Endothelial cell of umbilical vein (primary cell): ENCODE measurements around the gene AOC2. TPM values are rescaled to one million over a fixed set of nuclear protein-coding genes. Genes with fewer than 3 reads are reported as not detected.

Experiments used
- BruUV-seq: library from RNA; stranded (reverse); fragments of 400-500 nt; replicated peaks from 2 replicates; lab custom pipeline; 2021; lab: Mats Ljungman, UMichigan
- CTCF ChIA-PET: fragments of 300-600, 350-600 bp; sonication (Branson Sonifier 250); formaldehyde crosslinking; loops from one replicate; lab custom pipeline; 2021; ENCODE audit warnings: antibody characterized with exemption, inconsistent platforms; lab: Charles Lee
- POLR2A ChIA-PET: fragments of 300-600, 350-600 bp; sonication (Branson Sonifier 250); formaldehyde crosslinking; loops from one replicate; lab custom pipeline; 2021; ENCODE audit warnings: antibody characterized with exemption, inconsistent platforms; lab: Charles Lee
- DNase-seq: peaks from one replicate; pipeline ENCODE4 v3.0.0-alpha.2; 2011; ENCODE audit warnings: low read depth, low spot score
- FAIRE-seq: peaks from 2 replicates; lab custom pipeline; 2011; peaks lifted over from hg19 to GRCh38; lab: Jason Lieb, UNC
- H2AFZ ChIP-seq: 2 replicates; pipeline ENCODE4 v1.6.0; 2012; ENCODE audit warnings: low read depth, low read length, control low read depth, inconsistent platforms
- H3K27ac ChIP-seq: 2 replicates; pipeline ENCODE4 v1.5.1; 2011; ENCODE audit warnings: low read depth, mild to moderate bottlenecking, control low read depth, low read length, moderate library complexity; ENCODE audit not compliant: insufficient read depth
- H3K27me3 ChIP-seq, 2 experiments: 2 replicates each; pipeline versions ENCODE4 v1.6.0 to v1.6.1; 2011; ENCODE audit warnings: low read length in 2 of 2, mixed read lengths in 1 of 2; ENCODE audit not compliant: control insufficient read depth in 2 of 2, insufficient read depth in 2 of 2
- H3K36me3 ChIP-seq, 2 experiments: 2 replicates in 1 of 2; 3 replicates in 1 of 2; pipeline ENCODE4 v1.5.1; 2011; ENCODE audit warnings: low read length in 2 of 2, mild to moderate bottlenecking in 1 of 2, moderate library complexity in 1 of 2; ENCODE audit not compliant: control insufficient read depth in 2 of 2, insufficient read depth in 2 of 2; ENCODE audit errors: extremely low read depth in 1 of 2
- H3K4me1 ChIP-seq: 3 replicates; pipeline ENCODE4 v1.5.1; 2011; ENCODE audit warnings: mild to moderate bottlenecking, low read length; ENCODE audit not compliant: control insufficient read depth, insufficient read depth; ENCODE audit errors: extremely low read depth
- H3K4me2 ChIP-seq: 2 replicates; pipeline ENCODE4 v1.6.1; 2011; ENCODE audit warnings: low read length, control low read depth, mixed read lengths; ENCODE audit not compliant: insufficient read depth
- H3K4me3 ChIP-seq, 3 experiments: fragments of 200-600 bp in 1 of 3; sonication (generic), shearing (Covaris generic) in 1 of 3; replicated peaks in 1 of 3; 2 replicates each; pipeline ENCODE4 v1.5.1; 2011 to 2016; ENCODE audit warnings: control low read depth in 3 of 3, low read length in 3 of 3, mild to moderate bottlenecking in 2 of 3, inconsistent platforms in 1 of 3, low read depth in 1 of 3, moderate library complexity in 1 of 3; ENCODE audit not compliant: insufficient read depth in 1 of 3
- H3K79me2 ChIP-seq: 2 replicates; pipeline ENCODE4 v1.6.0; 2012; ENCODE audit warnings: low read length, inconsistent platforms; ENCODE audit not compliant: control insufficient read depth, insufficient read depth
- H3K9ac ChIP-seq: replicated peaks from 2 replicates; pipeline ENCODE3; 2011; ENCODE audit warnings: low read length, control low read depth; ENCODE audit not compliant: insufficient read depth; ENCODE audit errors: extremely low read depth
- H3K9me1 ChIP-seq: replicated peaks from 3 replicates; pipeline ENCODE4 v1.6.0; 2011; ENCODE audit warnings: mild to moderate bottlenecking, low read length; ENCODE audit not compliant: control insufficient read depth, insufficient read depth; ENCODE audit errors: extremely low read depth
- H3K9me3 ChIP-seq: replicated peaks from 2 replicates; pipeline ENCODE4 v1.5.1; 2012; ENCODE audit warnings: low read length, inconsistent platforms; ENCODE audit not compliant: control insufficient read depth, insufficient read depth
- H4K20me1 ChIP-seq: replicated peaks from 2 replicates; pipeline ENCODE3; 2011; ENCODE audit warnings: mild to moderate bottlenecking, low read length; ENCODE audit not compliant: control insufficient read depth, insufficient read depth; ENCODE audit errors: extremely low read depth
- JUN ChIP-seq: IDR thresholded peaks from 2 replicates; pipeline ENCODE4 v1.6.1; 2011; ENCODE audit warnings: borderline replicate concordance, low read depth; ENCODE audit not compliant: insufficient read length, insufficient read depth
- POLR2A ChIP-seq: IDR thresholded peaks from 2 replicates; pipeline ENCODE4 v1.6.1; 2012; ENCODE audit warnings: low read depth, mild to moderate bottlenecking, control low read depth, low read length
- POLR2AphosphoS5 ChIP-seq: IDR thresholded peaks from 2 replicates; pipeline ENCODE4 v1.6.1; 2012; ENCODE audit warnings: low read depth, mild to moderate bottlenecking, control low read depth, low read length, moderate library complexity; ENCODE audit not compliant: insufficient read depth
- dilution Hi-C: fragments of 300-500 bp; cut with MboI; formaldehyde crosslinking; loops from one replicate; pipeline ENCODE4 v1.15.0; 2019; ENCODE audit warnings: low sequenced_read_pairs; ENCODE audit not compliant: extremely low pct_ligation_motif_present
- intact Hi-C: fragments of 100-400 bp; cut with micrococcal nuclease; formaldehyde crosslinking; loops from one replicate; pipeline ENCODE4 v1.10.0; 2022
- polyA plus RNA-seq, 4 experiments: library from polyadenylated mRNA; depleted of rRNA in 3 of 4; stranded (reverse) in 3 of 4; unstranded in 1 of 4; fragments of >200 nt; gene quantifications; 2 replicates each; pipeline versions ENCODE4 v1.2.1 to v1.2.3, GENCODE V29; 2011 to 2012; ENCODE audit warnings: missing spikeins in 1 of 4
- total RNA-seq: library from RNA; stranded (reverse); gene quantifications from 2 replicates; pipeline ENCODE4 v1.2.3, GENCODE V29; 2021
- TF ChIP-seq, protein P1 (sequence below): IDR thresholded peaks from 2 replicates; pipeline ENCODE4 v1.6.1; 2011; ENCODE audit not compliant: insufficient read depth, insufficient read length

AOC2 gene
- total and polyA plus RNA-seq, 2 donors (not counting 3 experiments of a cell fraction or from before 2014, with no cell fraction given), result 0.62 to 1.9 TPM

- H4K20me1 ChIP-seq, result no peaks in the 10 kb centered on the region
- no peaks in the 10 kb centered on the region for H3K9me3 ChIP-seq
- BruUV-seq, result no TSS peak
- H3K4me2 ChIP-seq, result peak within 1 kb of the TSS; percentile 77
- FAIRE-seq (peak; percentile 98), DNase-seq (peak; percentile 89)
- H3K36me3 ChIP-seq, result peaks cover 0 to 2% of the 10 kb centered on the region in 2 experiments
- H3K9ac ChIP-seq, result peak within 1 kb of the TSS; percentile 64
- no peak within 1 kb of the TSS for H3K27ac ChIP-seq
- no peaks in the 10 kb centered on the region for H3K79me2 ChIP-seq
- no peaks in the 10 kb centered on the region for H3K9me1 ChIP-seq
- ChIA-PET CTCF (interaction anchor here (0.7 to 3.2 kb wide), 6 partner anchors 21 to 221 kb away, joined by 3 to 14 read pairs (median 8); partner anchors contain the start of genes BECN1, PSMC3IP and VPS25), POLR2A (interaction anchor here (1.0 kb wide), 1 partner anchor 26 kb away, joined by 3 read pairs; the partner anchor contains the start of gene BECN1)
- no peaks in the 10 kb centered on the region for H3K27me3 ChIP-seq
- dilution Hi-C loops, result no loop called here
- H3K4me1 ChIP-seq, result peaks cover 11% of the 10 kb centered on the region
- TF ChIP-seq, protein P1, sequence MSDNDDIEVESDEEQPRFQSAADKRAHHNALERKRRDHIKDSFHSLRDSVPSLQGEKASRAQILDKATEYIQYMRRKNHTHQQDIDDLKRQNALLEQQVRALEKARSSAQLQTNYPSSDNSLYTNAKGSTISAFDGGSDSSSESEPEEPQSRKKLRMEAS, result peak; percentile 53
- TF ChIP-seq JUN (no peak), POLR2AphosphoS5 (peak; percentile 80), POLR2A (peak; percentile 84)
- intact Hi-C loops, result loop anchor here (1.0 to 2.0 kb wide), 3 partner anchors 24 to 54 kb away; partner anchors contain the start of genes EZH1 and PSME3
- H3K4me3 ChIP-seq, result peak within 1 kb of the TSS; percentile 16 to 76 (median 71)
- H2AFZ ChIP-seq, result peak within 1 kb of the TSS; percentile 58
These were observed 45.7 kb upstream of the AOC2 start, which contains the start of the genes CNTD1 and COA3 for GRCh38 chr17:42798383-42799380. Gene CNTD1 (plus strand): TSS chr17:42798861. CDS start chr17:42799068, 207 bp downstream. Gene COA3 (minus strand): TSS chr17:42798704. CDS start chr17:42798681, 23 bp downstream.
